WTC11 (cell line): ENCODE results near the gene FAM163A.

Experiments used
- CREB1 ChIP-seq: sonication (generic); formaldehyde crosslinking; IDR thresholded peaks from 2 replicates; pipeline ENCODE4 v1.8.0; 2023; ENCODE audit warnings: mild to moderate bottlenecking, missing genetic modification reagents
- ETV6 ChIP-seq: sonication (generic); formaldehyde crosslinking; IDR thresholded peaks from 2 replicates; pipeline ENCODE4 v1.8.1; 2022; ENCODE audit warnings: mild to moderate bottlenecking, missing genetic modification reagents
- FOXK1 ChIP-seq: sonication (generic); formaldehyde crosslinking; IDR thresholded peaks from 2 replicates; pipeline ENCODE4 v1.8.0; 2022; ENCODE audit warnings: mild to moderate bottlenecking, moderate library complexity, missing genetic modification reagents
- GABPB1 ChIP-seq: sonication (generic); formaldehyde crosslinking; IDR thresholded peaks from 2 replicates; pipeline ENCODE4 v1.8.1; 2023; ENCODE audit warnings: mild to moderate bottlenecking, missing genetic modification reagents
- NR2C2 ChIP-seq: sonication (generic); formaldehyde crosslinking; IDR thresholded peaks from 2 replicates; pipeline ENCODE4 v1.8.0; 2022; ENCODE audit warnings: mild to moderate bottlenecking, missing genetic modification reagents
- ZBTB21 ChIP-seq: sonication (generic); formaldehyde crosslinking; IDR thresholded peaks from 2 replicates; pipeline ENCODE4 v1.8.1; 2023; ENCODE audit warnings: mild to moderate bottlenecking, missing genetic modification reagents, borderline replicate concordance
- ZNF232 ChIP-seq: sonication (generic); formaldehyde crosslinking; IDR thresholded peaks from 2 replicates; pipeline ENCODE4 v1.8.0; 2022; ENCODE audit warnings: mild to moderate bottlenecking, missing genetic modification reagents
- TF ChIP-seq, protein P1 (sequence below): fragments of 200-600 bp; IDR thresholded peaks from 2 replicates; pipeline ENCODE4 v1.8.0; 2022; ENCODE audit warnings: antibody characterized with exemption
- TF ChIP-seq, protein P2 (sequence below): sonication (generic); formaldehyde crosslinking; IDR thresholded peaks from 2 replicates; pipeline ENCODE4 v1.8.0; 2022; ENCODE audit warnings: mild to moderate bottlenecking, missing genetic modification reagents
- TF ChIP-seq, protein P3 (sequence below): fragments of 250-450 bp; sonication (Bioruptor Pico); IDR thresholded peaks from 2 replicates; pipeline ENCODE4 v2.1.2; 2022; ENCODE audit warnings: mild to moderate bottlenecking, moderate library complexity
- TF ChIP-seq, protein P4 (sequence below): sonication (generic); formaldehyde crosslinking; IDR thresholded peaks from 2 replicates; pipeline ENCODE4 v1.8.0; 2022; ENCODE audit warnings: mild to moderate bottlenecking, missing genetic modification reagents

DNA sequence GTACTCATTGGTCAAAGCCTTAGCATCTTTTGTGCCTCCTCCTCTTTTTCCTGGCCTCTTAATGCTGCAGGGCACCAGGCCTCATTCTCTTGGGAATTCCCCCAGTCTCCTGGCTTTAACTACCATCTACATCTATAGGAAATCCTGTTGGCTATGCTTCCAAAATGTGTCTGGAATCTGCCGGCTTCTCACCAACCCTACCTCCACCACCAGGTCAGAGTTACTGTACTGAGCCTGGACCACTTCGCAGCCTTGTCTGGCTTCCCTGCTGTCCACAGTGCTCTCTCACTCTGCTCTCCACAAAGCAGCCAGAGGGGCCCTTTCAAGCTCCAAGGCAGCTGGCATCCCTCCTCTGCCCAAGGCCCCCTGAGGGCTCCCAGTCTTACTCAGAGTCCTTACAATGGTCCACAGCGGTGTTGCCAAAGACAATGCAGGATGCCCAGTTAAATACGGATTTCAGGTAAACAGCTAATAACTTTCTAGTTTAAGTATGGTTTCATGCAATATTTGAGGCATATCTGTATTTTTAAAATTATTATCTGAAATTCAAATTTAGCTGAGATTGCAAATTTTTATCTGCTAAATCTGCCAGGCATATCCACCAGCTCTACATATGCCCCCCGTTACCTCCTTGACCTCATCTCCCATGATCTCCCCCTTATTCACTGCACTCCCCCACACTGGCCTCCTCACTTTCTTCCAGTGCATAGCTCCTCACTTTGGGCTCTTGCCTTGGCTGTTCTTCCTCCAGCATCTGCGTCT lies 34.5 kb upstream of the FAM163A start:
- TF ChIP-seq GABPB1 (CRISPR knock-in tag), result no peak
- TF ChIP-seq, protein P1, sequence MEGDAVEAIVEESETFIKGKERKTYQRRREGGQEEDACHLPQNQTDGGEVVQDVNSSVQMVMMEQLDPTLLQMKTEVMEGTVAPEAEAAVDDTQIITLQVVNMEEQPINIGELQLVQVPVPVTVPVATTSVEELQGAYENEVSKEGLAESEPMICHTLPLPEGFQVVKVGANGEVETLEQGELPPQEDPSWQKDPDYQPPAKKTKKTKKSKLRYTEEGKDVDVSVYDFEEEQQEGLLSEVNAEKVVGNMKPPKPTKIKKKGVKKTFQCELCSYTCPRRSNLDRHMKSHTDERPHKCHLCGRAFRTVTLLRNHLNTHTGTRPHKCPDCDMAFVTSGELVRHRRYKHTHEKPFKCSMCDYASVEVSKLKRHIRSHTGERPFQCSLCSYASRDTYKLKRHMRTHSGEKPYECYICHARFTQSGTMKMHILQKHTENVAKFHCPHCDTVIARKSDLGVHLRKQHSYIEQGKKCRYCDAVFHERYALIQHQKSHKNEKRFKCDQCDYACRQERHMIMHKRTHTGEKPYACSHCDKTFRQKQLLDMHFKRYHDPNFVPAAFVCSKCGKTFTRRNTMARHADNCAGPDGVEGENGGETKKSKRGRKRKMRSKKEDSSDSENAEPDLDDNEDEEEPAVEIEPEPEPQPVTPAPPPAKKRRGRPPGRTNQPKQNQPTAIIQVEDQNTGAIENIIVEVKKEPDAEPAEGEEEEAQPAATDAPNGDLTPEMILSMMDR, result no peak
- TF ChIP-seq FOXK1, result no peak
- no peak for TF ChIP-seq ETV6 (CRISPR knock-in tag)
- TF ChIP-seq, protein P2, sequence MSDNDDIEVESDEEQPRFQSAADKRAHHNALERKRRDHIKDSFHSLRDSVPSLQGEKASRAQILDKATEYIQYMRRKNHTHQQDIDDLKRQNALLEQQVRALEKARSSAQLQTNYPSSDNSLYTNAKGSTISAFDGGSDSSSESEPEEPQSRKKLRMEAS (CRISPR knock-in tag), result no peak
- TF ChIP-seq, protein P3, sequence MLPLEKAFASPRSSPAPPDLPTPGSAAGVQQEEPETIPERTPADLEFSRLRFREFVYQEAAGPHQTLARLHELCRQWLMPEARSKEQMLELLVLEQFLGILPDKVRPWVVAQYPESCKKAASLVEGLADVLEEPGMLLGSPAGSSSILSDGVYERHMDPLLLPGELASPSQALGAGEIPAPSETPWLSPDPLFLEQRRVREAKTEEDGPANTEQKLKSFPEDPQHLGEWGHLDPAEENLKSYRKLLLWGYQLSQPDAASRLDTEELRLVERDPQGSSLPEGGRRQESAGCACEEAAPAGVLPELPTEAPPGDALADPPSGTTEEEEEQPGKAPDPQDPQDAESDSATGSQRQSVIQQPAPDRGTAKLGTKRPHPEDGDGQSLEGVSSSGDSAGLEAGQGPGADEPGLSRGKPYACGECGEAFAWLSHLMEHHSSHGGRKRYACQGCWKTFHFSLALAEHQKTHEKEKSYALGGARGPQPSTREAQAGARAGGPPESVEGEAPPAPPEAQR, result no peak
- no peak for TF ChIP-seq CREB1 (CRISPR knock-in tag)
- TF ChIP-seq, protein P4, sequence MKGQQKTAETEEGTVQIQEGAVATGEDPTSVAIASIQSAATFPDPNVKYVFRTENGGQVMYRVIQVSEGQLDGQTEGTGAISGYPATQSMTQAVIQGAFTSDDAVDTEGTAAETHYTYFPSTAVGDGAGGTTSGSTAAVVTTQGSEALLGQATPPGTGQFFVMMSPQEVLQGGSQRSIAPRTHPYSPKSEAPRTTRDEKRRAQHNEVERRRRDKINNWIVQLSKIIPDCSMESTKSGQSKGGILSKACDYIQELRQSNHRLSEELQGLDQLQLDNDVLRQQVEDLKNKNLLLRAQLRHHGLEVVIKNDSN (CRISPR knock-in tag), result no peak
- TF ChIP-seq ZBTB21 (CRISPR knock-in tag), result no peak
- no peak for TF ChIP-seq ZNF232 (CRISPR knock-in tag)
- no peak for TF ChIP-seq NR2C2
